ENCODE data around the gene SLC2A3. TPM values are rescaled to one million over a fixed set of nuclear protein-coding genes. Genes with fewer than 3 reads are reported as not detected.
"Not testable (repeated sequence)": the region's sequence is repeated elsewhere in the genome, so short reads cannot be mapped to it uniquely, and the experiment has no call there.

Gene SLC2A3
- polyA plus RNA-seq, 4 donors, result 15.1 to 19.6 (median 17.0) TPM

DNA sequence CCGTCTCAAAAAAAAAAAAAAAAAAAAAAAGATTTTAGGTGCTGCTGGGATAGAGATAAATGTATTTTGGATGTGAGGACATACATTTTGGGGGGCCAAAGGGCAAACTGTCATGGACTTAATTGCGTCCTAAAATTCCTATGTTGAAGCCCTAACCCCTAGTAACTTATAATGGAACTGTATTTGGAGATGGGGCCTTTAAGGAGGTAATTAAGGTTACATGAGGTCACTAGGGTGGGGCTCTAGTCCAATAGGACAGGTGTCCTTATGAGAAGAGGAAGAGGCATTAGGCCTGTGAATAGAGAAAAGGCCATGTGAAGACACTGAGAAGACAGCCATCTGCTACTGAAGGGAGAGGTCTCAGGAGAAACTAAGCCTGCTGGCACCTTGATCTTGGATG lies 17.9 kb upstream of the SLC2A3 start:
- not testable (repeated sequence) for DNase-seq (ENCODE audit: low read depth in 4 of 4, low spot score in 3 of 4)

DNA sequence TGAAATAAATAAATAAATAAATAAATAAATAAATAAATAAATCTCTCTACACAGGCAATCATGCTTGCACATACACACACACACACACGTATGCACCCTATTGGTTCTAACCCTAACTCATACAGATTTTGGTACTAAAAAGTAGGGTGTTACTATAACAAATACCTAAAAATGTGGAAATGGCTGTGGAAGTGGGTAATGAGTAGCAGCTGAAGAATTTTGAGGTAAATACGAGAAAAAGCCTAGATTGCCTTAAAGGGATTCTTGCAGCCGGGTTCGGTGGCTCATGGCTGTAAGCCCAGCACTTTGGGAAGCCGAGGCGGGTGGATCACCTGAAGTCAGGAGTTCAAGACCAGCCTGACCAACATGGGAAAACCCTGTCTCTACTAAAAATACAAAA lies 15.7 kb upstream of the SLC2A3 start:
- no peak for DNase-seq (ENCODE audit: low read depth in 4 of 4, low spot score in 3 of 4)

DNA sequence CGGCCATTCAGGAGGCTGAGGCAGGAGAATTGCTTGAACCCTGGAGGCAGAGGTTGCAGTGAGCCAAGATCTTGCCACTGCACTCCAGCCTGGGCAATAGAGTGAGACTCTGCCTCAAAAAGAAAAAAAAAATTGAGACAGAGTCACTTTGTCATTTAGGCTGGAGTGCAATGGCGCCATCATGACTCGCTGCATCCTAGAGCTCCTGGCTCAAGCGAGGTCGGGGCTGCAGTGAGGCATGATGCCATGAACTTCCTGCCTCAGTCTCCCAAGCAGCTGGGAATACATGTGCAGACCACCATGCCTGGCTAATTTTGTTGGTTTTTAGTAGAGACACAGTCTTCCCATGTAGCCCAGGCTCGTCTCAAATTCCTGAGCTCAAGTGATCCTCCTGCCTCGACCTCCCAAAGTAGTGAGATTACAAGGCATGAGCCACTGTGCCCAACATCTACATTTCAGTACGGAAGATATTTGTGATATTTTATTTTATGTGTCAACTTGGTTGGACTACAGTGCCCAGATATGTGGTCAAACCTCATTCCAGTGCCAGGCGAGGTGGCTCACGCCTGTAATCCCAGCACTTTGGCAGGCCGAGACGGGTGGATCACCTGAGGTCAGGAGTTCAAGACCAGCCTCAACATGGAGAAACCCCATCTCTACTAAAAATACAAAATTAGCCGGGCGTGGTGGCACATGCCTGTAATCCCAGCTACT lies 14.4 kb upstream of the SLC2A3 start:
- DNase-seq (ENCODE audit: low read depth in 4 of 4, low spot score in 3 of 4), result not testable (repeated sequence)

DNA sequence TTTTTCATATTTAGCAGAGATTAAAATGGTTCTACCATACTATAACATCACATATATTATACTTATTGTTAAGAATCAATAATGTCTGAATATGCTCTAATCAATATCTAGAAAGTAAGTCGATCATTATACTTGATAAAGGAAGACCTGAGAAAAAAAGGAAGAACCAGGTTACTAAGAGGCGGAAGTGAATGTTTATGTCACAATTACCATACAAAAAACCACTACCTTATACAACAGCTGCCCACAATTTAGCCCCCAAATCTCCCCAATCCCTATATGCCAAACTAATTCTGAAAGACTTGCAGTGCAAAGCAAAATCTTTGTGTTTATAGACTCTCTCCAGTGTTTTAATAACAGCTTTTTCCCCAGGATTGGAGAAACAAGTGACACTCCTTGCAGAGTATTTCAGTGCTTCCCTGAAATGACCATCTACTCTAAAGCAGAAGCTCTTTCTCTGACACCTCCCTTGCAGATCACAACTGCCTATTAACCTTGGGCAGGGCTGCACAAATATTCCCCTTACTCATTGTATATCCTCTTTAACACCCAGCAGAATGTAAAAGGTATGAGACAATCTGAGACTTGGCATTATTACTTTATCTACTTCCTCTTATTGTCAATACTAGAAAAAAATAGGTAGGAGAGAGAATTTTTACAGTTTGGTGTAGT lies 12.7 kb upstream of the SLC2A3 start:
- no peak for DNase-seq (ENCODE audit: low read depth in 4 of 4, low spot score in 3 of 4)

DNA sequence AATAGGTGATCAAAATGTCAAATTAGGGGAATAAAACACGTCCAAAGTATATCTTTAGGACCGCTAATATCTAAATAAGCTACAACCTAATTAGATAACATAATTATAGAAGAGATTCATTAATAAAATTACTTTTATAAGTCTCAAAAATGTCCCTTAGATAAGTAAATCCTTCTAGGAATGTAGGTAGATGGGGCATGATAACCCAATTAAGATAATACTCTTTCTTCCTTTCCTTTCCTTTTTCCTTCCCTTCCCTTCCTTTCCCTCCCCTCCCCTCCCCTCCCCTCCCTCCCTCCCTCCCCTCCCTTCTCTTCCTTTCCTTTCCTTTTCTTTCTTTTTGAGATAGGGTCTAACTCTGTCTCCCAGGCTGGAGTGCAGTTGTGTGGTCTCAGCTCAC lies 11.0 kb upstream of the SLC2A3 start:
- no peak for DNase-seq (ENCODE audit: low read depth in 4 of 4, low spot score in 3 of 4)

DNA sequence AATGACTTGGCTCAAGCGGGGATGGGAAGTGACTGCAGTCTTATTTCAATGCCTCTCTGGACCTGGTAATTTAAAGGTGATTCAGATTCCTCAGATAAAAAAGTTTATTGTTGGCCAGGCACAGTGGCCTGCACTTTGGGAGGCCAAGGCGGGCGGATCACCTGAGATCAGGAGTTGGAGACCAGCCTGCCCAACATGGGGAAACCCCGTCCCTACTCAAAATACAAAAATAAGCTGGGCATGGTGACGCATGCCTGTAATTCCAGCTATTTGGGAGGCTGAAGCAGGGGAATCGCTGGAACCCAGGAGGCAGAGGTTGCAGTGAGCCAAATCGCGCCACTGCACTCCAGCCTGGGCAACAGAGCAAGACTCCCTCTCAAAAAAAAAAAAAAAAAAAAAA lies 8.8 kb upstream of the SLC2A3 start:
- DNase-seq (ENCODE audit: low read depth in 4 of 4, low spot score in 3 of 4), result not testable (repeated sequence)

DNA sequence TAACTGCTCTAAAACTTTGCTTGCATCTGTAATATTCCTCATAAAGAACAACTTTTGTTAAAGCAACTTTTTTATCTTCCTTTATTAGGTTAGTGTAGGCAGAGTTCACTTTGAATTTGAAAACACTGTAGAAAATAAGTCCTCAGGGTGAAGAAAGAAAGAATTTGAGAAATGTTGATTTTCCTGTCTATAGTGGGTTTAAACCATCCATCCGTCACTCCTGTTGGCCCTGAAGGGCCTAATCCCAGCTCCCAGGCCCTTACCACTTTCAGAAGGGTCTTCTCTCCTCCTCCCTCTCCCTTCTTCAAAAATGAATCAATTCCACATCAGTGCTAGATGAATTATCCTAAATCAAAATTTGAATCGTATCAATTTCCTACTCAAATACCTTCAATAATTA lies 4.9 kb upstream of the SLC2A3 start:
- DNase-seq (ENCODE audit: low read depth in 4 of 4, low spot score in 3 of 4), result no peak

DNA sequence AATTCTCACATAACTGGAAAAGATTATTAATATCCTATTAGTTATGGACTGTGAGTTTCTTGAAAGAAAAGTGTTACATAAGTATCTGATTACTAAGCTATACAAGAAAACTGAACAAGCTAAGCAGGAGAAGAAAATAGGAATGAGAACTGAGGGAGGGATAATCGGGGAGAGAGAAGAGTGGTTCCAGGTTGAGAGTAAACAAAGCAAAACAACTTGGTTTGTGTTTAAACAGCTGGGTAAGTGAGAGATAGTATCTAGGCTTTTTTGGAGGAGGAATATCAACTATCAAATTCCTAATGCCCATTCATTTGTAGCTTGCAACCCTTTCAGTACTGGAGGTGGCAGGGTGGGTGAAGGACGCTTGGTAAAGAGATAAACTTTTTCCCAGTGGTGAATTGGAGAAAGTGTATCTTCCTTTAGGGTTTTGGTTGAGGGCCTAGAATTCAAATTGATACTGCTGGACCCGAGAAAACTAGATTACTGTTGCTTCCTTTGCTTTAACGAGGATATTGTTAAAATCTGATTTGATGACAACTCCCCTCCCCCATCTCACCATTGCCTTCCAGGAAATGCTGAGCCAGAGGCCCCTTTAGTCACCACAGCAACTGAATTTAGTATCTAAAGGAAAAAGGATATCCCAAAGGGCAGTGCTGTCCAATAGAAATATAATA lies 2.0 kb upstream of the SLC2A3 start:
- DNase-seq (ENCODE audit: low read depth in 4 of 4, low spot score in 3 of 4), result no peak

DNA sequence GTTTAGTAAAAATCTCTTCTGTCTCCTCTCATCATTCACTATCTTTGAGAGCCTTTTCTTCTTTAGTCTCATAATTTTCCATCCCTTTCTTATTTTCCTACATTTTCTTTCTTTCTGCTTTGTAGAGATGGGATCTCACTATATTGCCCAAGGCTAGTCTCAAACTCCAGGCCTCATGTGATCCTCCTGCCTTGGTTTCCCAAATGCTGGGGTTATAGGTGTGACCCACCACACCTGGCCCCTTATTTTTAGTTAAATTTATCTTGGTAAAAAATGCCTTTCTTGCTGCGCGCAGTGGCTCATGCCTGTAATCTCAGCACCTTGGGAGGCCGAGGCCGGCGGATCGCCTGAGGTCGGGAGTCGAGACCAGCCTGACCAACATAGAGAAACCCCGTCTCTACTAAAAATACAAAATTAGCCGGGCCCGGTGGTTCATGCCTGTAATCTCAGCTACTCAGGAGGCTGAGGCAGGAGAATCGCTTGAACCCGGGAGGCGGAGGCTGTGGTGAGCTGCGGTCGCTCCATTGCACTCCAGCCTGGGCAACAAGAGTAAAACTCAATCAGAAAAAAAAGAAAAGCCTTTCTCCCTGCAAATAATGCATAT lies 996 bp downstream of the SLC2A3 start:
- DNase-seq (ENCODE audit: low read depth in 4 of 4, low spot score in 3 of 4), result no peak

DNA sequence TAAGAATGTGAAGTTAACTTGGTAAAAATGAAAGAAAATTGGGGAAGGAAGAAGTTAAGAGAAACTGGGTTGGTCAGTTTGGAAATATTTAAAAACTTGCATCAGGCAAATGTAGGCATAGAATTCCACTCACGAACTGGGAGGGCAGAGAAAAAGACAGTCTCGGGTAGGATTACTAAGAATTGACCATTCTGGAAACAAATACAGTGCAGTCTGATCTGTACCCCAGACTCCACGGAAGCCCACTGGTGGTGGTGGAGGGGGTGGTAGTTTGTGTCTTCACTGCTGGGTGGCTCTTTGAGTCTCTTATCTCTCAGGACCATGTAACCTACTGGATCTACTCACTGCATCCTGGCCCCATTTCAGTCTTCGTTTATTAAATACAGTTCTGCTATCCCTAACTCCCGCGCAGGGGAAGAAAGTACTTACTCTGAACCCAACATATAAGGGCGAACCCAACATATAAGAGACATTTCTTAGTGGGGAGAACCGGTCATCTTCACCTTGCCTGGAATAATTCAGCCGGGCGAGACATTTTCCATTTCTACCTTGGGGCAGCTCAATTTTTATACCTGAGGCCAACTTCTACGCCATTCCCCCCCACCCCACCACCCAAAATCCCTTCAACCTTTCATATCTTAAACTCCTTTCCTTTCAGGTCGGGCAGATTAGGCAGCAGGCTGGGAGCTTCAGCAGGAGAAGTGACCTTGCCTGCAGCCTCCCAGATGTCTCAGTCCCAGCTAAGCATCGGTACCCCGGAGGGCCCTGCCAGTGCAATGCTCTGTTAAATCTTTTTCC lies 1.7 kb downstream of the SLC2A3 start:
- DNase-seq (ENCODE audit: low read depth in 4 of 4, low spot score in 3 of 4), result no peak

DNA sequence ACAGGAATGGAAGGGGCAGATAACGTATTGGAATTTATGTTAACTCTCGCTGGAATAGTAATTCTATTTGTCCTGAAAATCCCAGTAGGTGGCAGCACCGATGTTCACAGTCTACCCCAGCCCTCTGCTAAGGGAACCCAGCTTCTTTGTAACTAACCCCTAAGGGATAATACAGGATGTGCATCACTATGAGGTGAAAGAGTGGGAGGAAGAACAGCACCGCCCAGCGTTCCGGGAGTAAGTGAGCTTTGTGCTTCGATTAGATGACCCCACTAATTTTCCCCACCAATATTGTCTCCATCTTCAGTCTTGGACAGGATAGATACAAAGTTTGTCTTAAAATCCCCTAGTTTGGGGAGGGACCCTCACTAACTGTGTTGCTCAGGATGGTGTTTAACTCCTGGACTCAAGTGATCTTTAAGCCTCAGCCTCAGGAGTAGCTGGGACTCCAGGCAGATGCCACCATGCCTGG lies 2.7 kb downstream of the SLC2A3 start:
- peak; percentile 32 to 80 (median 70) for DNase-seq (ENCODE audit: low read depth in 4 of 4, low spot score in 3 of 4)

DNA sequence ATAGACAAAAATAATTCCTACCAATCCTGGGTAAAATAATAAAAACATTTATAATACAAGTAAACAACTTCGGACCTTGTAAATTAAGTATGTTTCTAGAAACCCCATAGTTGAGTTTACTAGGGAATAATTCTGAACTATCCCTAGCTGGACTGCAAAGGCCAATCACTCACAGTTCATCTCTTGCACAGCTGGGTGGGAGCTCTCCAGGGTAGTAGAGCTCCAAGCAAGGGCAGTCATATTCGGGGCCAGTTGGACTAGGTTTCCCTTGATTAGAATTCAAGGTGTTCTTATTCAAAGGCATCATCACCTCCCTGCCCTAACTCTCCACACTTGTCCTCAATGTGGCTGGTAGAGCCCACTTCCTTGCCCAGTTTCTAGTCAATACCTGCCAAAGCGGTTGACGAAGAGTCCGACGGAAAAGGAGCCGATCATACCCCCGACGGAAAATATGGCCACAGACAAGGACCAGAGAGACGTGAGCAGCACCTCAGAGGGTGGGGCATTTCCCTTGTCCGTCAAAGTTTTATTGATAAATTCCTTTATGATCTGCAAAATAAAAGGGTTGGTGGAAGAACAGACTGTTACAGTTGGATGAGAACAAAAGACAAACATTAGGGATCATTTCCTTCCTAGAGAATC lies 3.3 kb downstream of the SLC2A3 start:
- DNase-seq (ENCODE audit: low read depth in 4 of 4, low spot score in 3 of 4), result not testable (repeated sequence)

DNA sequence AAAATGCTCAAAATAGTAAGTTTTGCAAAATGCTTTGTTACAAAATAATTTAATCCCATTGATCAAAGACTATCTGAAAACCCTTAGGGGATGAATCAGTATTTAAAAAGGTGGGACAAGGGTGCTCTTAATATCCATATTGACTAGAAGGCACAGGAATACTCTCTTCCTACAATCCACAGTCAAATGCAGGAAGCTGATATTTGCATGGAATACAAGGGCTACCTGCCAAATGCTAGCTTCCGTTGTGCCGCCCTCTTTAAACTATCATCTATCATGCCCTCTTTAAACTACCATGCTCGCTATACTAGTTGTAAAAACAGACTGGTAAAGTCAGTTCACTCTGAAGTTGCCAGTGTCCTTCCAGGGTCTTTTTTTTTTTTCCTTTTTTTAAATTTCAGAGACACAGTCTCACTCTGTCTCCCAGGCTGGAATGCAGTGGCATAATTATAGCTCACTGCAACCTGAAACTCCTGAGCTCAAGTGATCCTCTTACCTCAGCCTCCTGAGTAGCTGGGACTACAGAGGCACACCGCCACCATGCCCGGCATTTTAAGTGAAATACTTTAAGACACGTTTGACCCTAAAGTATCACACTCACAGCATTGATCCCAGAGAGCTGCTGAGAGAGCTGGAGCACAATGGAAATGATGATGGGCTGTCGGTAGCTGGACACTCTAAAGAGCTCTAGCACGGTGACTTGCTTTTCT lies 6.7 kb downstream of the SLC2A3 start:
- DNase-seq (ENCODE audit: low read depth in 4 of 4, low spot score in 3 of 4), result no peak

DNA sequence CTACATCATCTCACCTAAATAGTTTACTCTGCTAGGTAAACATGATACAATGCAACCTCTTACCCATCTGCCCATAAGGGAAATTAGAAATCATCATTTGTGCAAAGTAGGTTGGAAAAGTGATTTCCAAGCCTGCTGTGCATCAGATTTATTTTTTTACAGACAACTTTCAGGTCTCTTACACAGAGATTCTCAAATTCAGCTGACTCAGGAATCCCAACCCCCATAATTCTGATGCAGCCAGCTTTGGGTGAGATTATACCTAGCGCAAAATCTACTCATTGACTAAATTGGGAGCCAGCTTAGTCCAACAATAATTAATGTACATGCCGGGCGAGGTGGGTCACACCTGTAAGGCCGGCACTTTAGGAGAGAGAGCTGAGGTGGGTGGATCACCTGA lies 8.5 kb downstream of the SLC2A3 start:
- DNase-seq (ENCODE audit: low read depth in 4 of 4, low spot score in 3 of 4), result no peak

DNA sequence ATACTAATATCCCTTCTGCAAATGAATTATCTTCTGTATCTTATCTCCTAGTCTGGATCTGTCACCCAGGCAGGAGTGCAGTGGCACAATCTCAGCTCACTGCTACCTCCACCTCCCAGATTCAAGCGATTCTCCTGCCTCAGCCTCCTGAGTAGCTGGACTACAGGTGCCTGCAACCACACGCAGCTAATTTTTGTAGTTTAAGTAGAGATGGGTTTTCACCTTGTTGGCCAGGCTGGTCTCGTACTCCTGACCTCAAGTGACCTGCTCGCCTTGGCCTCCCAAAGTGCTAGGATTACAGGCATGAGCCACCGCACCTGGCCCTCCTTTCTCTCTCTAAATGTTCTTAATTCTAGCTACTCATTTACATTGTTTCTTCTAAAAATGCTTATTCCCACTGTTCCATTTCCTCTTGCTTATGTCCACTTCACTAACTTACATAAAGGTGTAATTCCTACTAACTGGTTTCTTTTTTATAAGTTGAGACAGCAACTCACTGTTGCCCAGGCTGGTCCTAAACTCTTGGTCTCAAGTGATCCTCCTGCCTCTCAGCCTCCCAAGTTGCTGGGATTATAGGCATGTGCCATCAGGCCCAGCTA lies 9.8 kb downstream of the SLC2A3 start:
- not testable (repeated sequence) for DNase-seq (ENCODE audit: low read depth in 4 of 4, low spot score in 3 of 4)

DNA sequence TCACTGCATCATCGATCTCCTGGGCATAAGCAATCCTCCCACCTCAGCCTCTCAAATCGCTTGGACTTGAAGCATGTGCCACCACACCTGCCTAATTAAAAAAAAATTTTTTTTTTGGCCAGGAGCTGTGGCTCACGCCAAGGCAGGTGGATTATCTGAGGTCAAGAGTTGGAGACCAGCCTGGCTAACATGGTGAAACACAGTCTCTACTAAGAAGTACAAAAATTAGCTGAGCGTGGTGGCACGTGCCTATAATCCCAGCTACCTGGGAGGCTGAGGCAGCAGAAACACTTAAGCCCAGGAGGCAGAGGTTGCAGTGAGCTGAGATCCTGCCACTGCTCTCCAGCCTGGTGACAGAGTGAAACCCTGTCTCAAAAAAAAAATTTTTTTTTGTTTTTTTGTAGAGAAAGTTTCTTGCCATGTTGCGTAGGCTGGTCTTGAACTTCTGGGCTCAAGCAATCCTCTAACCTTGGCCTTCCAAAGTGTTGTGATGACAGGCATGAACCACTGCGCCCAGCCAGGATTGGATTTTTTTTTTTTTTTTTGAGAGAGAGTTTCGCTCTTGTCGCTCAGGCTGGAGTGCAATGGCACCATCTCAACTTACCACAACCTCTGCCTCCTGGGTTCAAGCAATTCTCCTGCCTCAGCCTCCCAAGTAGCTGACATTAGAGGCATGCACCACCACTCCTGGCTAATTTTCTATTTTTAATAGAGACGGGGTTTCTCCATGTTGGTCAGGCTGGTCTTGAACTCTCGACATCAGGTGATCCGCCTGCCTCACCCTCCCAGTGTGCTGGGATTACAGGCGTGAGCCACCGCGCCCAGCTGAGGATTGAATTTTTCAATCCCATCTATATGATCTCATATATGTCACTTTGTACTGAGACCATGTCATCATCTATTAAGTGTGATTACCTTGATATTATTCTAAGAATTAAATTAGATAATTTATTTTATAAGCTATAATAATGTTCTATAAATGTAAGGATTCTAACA lies 12.4 kb downstream of the SLC2A3 start:
- no peak for DNase-seq (ENCODE audit: low read depth in 4 of 4, low spot score in 3 of 4)

DNA sequence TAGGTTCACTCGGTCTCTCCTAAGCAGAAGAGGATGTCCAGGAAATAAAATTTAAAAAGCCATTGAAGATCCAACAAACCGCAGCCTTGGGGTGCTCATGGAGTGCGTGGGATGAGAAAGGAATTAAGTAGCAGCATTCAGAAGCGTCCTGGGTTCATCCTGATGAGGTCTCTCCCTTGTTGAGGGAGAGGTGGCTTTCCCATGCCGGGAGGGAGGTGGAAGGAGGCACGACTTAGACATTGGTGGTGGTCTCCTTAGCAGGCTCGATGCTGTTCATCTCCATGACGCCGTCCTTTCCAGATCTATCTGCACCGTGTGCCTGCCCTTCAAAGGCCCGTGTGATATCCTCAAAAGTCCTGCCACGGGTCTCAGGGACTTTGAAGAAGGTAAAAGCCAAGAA lies 14.8 kb downstream of the SLC2A3 start:
- not testable (repeated sequence) for DNase-seq (ENCODE audit: low read depth in 4 of 4, low spot score in 3 of 4)

DNA sequence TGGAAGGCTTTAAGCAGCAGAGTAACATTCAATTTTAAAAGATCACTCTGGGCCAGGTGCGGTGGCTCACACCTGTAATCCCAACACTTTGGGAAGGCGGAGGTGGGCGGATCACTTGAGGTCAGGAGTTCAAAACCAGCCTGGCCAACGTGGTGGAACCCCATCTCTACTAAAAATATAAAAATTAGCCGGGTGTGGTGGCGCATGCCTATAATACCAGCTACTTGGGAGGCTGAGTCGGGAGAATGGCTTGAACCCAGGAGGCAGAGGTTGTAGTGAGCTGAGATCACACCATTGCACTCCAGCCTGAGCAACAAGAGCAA lies 17.8 kb downstream of the SLC2A3 start:
- not testable (repeated sequence) for DNase-seq (ENCODE audit: low read depth in 4 of 4, low spot score in 3 of 4)
